CD8-positive, alpha-beta memory T cell (primary cell): Measurements from ENCODE around the gene HSD17B14. TPM values are rescaled to one million over a fixed set of nuclear protein-coding genes. Genes with fewer than 3 reads are reported as not detected.

Experiments used
- CTCF ChIA-PET: fragments of 350-600 bp; sonication (Branson Sonifier 250); formaldehyde crosslinking; loops from one replicate; lab custom pipeline; 2021; ENCODE audit warnings: antibody characterized with exemption; lab: Charles Lee
- POLR2A ChIA-PET: fragments of 350-600 bp; sonication (Branson Sonifier 250); formaldehyde crosslinking; loops from one replicate; lab custom pipeline; 2021; ENCODE audit warnings: antibody characterized with exemption; lab: Charles Lee
- DNase-seq, 5 donors: peaks; one replicate each; pipeline versions ENCODE4 v3.0.0 to v3.0.0-alpha.2; 2020 to 2022; ENCODE audit warnings: mixed read lengths in 1 of 5
- H3K27ac ChIP-seq: one replicate; pipeline ENCODE4 v1.7.0; 2013; ENCODE audit warnings: low read depth, mild to moderate bottlenecking, low read length, moderate library complexity
- H3K27me3 ChIP-seq: 2 replicates; pipeline ENCODE4 v1.7.0; 2013; ENCODE audit warnings: low read length, mild to moderate bottlenecking; ENCODE audit not compliant: insufficient read depth, poor library complexity, severe bottlenecking
- H3K36me3 ChIP-seq: 2 replicates; pipeline ENCODE4 v1.7.0; 2013; ENCODE audit warnings: mild to moderate bottlenecking, low read length, moderate library complexity; ENCODE audit not compliant: insufficient read depth
- H3K4me1 ChIP-seq: 2 replicates; pipeline ENCODE4 v1.7.0; 2013; ENCODE audit warnings: mild to moderate bottlenecking, low read length, moderate library complexity; ENCODE audit not compliant: insufficient read depth
- H3K4me3 ChIP-seq: 2 replicates; pipeline ENCODE4 v1.7.0; 2013; ENCODE audit warnings: mild to moderate bottlenecking, low read length
- H3K9me3 ChIP-seq: 2 replicates; pipeline ENCODE4 v1.7.0; 2013; ENCODE audit warnings: mild to moderate bottlenecking, low read length
- H3K27ac Mint-ChIP-seq, 8 donors: one replicate each; pipeline ENCODE4 v1.8.0; 2020 to 2021; ENCODE audit warnings: mixed read lengths in 8 of 8, mild to moderate bottlenecking in 6 of 8, inconsistent platforms in 3 of 8, moderate library complexity in 3 of 8
- H3K27me3 Mint-ChIP-seq, 2 donors: one replicate each; pipeline ENCODE4 v1.8.0; 2020 to 2021; ENCODE audit warnings: mixed read lengths in 2 of 2, mild to moderate bottlenecking in 1 of 2, moderate library complexity in 1 of 2
- H3K36me3 Mint-ChIP-seq, 3 donors: one replicate each; pipeline ENCODE4 v1.8.0; 2020 to 2021; ENCODE audit warnings: mixed read lengths in 3 of 3, inconsistent platforms in 1 of 3, mild to moderate bottlenecking in 1 of 3
- H3K4me1 Mint-ChIP-seq, 3 donors: one replicate each; pipeline ENCODE4 v1.8.0; 2020 to 2021; ENCODE audit warnings: mixed read lengths in 3 of 3, inconsistent platforms in 1 of 3, mild to moderate bottlenecking in 1 of 3
- H3K4me3 Mint-ChIP-seq, 7 donors: one replicate each; pipeline ENCODE4 v1.8.0; 2020 to 2021; ENCODE audit warnings: mixed read lengths in 7 of 7, mild to moderate bottlenecking in 6 of 7, moderate library complexity in 4 of 7, inconsistent platforms in 2 of 7
- H3K9me3 Mint-ChIP-seq, 5 donors: one replicate each; pipeline ENCODE4 v1.8.0; 2020 to 2022; ENCODE audit warnings: mixed read lengths in 5 of 5, mild to moderate bottlenecking in 3 of 5, moderate library complexity in 2 of 5, inconsistent platforms in 1 of 5
- polyA plus RNA-seq: library from polyadenylated mRNA; unstranded; fragments of 300-500 nt; fragmentation: Illumina TruSeq; gene quantifications from one replicate; pipeline ENCODE4 v1.2.3, GENCODE V29; 2021
- total RNA-seq, 2 experiments: library from RNA; stranded (reverse); gene quantifications; one replicate each; pipeline ENCODE4 v1.2.3, GENCODE V29; 2021

The HSD17B14 gene
- total and polyA plus RNA-seq, 3 experiments from 2014 or later, result 0.18 to 1.1 (median 0.37) TPM

- Mint-ChIP-seq H3K4me1 (peaks cover 19 to 23% (median 23%) of the 10 kb centered on the region in 3 donors), H3K27ac (peak overlapping the region in 4 of 8 donors; percentile 5 to 66 (median 35)), H3K27me3 (peaks cover 11 to 16% of the 10 kb centered on the region in 2 donors), H3K4me3 (peak overlapping the region in 3 of 7 donors; percentile 45 to 57 (median 52)), H3K9me3 (no peaks in the 10 kb centered on the region), H3K36me3 (no peaks in the 10 kb centered on the region)
- Histone ChIP-seq H3K27me3 (peaks cover 8% of the 10 kb centered on the region), H3K9me3 (no peaks in the 10 kb centered on the region), H3K4me3 (no peak overlapping the region), H3K36me3 (no peaks in the 10 kb centered on the region), H3K27ac (no peak overlapping the region), H3K4me1 (peaks cover 23% of the 10 kb centered on the region)
- ChIA-PET CTCF (interaction anchor here (0.6 to 2.9 kb wide), 6 partner anchors 42 to 134 kb away, joined by 3 to 27 read pairs (median 11); no protein-coding TSS in a partner anchor), POLR2A (interaction anchor here (1.2 kb wide), 1 partner anchor 192 kb away, joined by 3 read pairs; no protein-coding TSS in a partner anchor)
- no peak for DNase-seq
Observed at GRCh38 chr19:48837687-48838086, 1.4 kb upstream of the HSD17B14 start.

GRCh38 chr19:48837051-48837524 lies 797 bp upstream of the HSD17B14 start:
- ChIA-PET CTCF (interaction anchor here (0.8 to 2.2 kb wide), 6 partner anchors 38 to 188 kb away, joined by 3 to 27 read pairs (median 6); no protein-coding TSS in a partner anchor), POLR2A (interaction anchor here (1.2 kb wide), 1 partner anchor 192 kb away, joined by 3 read pairs; no protein-coding TSS in a partner anchor)
- H3K27ac Mint-ChIP-seq, result peak overlapping the region in 6 of 8 donors; percentile 34 to 92 (median 78)
- no peaks in the 10 kb centered on the region for H3K9me3 ChIP-seq
- H3K36me3 ChIP-seq, result no peaks in the 10 kb centered on the region
- H3K9me3 Mint-ChIP-seq, result no peaks in the 10 kb centered on the region
- peaks cover 8% of the 10 kb centered on the region for H3K27me3 ChIP-seq
- H3K4me3 Mint-ChIP-seq, result peak overlapping the region; percentile 33 to 89 (median 76)
- H3K4me1 ChIP-seq, result peaks cover 23% of the 10 kb centered on the region
- peak; percentile 68 to 82 (median 80) for DNase-seq
- peaks cover 17 to 23% (median 23%) of the 10 kb centered on the region in 3 donors for H3K4me1 Mint-ChIP-seq
- no peak overlapping the region for H3K27ac ChIP-seq
- peak overlapping the region; percentile 66 for H3K4me3 ChIP-seq
- no peaks in the 10 kb centered on the region for H3K36me3 Mint-ChIP-seq
- H3K27me3 Mint-ChIP-seq, result peaks cover 11 to 17% of the 10 kb centered on the region in 2 donors

- Mint-ChIP-seq H3K9me3 (no peaks in the 10 kb centered on the region), H3K4me3 (peak overlapping the region; percentile 76 to 90 (median 83)), H3K27ac (peak overlapping the region in 6 of 8 donors; percentile 28 to 95 (median 88)), H3K36me3 (no peaks in the 10 kb centered on the region), H3K4me1 (peaks cover 17 to 23% (median 23%) of the 10 kb centered on the region in 3 donors), H3K27me3 (peaks cover 11 to 17% of the 10 kb centered on the region in 2 donors)
- Histone ChIP-seq H3K9me3 (no peaks in the 10 kb centered on the region), H3K4me1 (peaks cover 23% of the 10 kb centered on the region), H3K27me3 (peaks cover 8% of the 10 kb centered on the region), H3K4me3 (peak overlapping the region; percentile 66), H3K27ac (peak overlapping the region; percentile 53), H3K36me3 (no peaks in the 10 kb centered on the region)
- CTCF ChIA-PET, result interaction anchor here (0.7 to 2.2 kb wide), 15 partner anchors 9 to 190 kb away, joined by 3 to 27 read pairs (median 3); partner anchors contain the start of genes BCAT2, CA11, GYS1 and RUVBL2
- DNase-seq, result peak; percentile 83 to 93 (median 88)
- POLR2A ChIA-PET, result interaction anchor here (0.6 kb wide), 1 partner anchor 884 kb away, joined by 5 read pairs; no protein-coding TSS in a partner anchor
Observed at GRCh38 chr19:48835734-48836088, 580 bp downstream of the HSD17B14 start.

GRCh38 chr19:48833977-48834376 lies 2.3 kb downstream of the HSD17B14 start:
- Mint-ChIP-seq H3K9me3 (no peaks in the 10 kb centered on the region), H3K27me3 (peaks cover 11 to 17% of the 10 kb centered on the region in 2 donors), H3K27ac (peak overlapping the region in 1 of 8 donors; percentile 86), H3K4me1 (peaks cover 17 to 23% (median 23%) of the 10 kb centered on the region in 3 donors), H3K4me3 (peak overlapping the region in 2 of 7 donors; percentile 13 to 84), H3K36me3 (no peaks in the 10 kb centered on the region)
- H3K4me3 ChIP-seq, result no peak overlapping the region
- no peaks in the 10 kb centered on the region for H3K9me3 ChIP-seq
- no peak for DNase-seq
- POLR2A ChIA-PET, result no interaction called here
- peaks cover 8% of the 10 kb centered on the region for H3K27me3 ChIP-seq
- no peaks in the 10 kb centered on the region for H3K36me3 ChIP-seq
- peaks cover 23% of the 10 kb centered on the region for H3K4me1 ChIP-seq
- CTCF ChIA-PET, result interaction anchor here (1.2 to 2.4 kb wide), 5 partner anchors 8 to 46 kb away, joined by 3 to 12 read pairs (median 5); no protein-coding TSS in a partner anchor
- no peak overlapping the region for H3K27ac ChIP-seq

- Histone ChIP-seq H3K4me3 (no peak overlapping the region), H3K4me1 (peaks cover 23% of the 10 kb centered on the region), H3K9me3 (no peaks in the 10 kb centered on the region), H3K27me3 (peaks cover 8% of the 10 kb centered on the region), H3K27ac (no peak overlapping the region), H3K36me3 (no peaks in the 10 kb centered on the region)
- Mint-ChIP-seq H3K27ac (no peak overlapping the region), H3K4me1 (peaks cover 17 to 21% (median 20%) of the 10 kb centered on the region in 3 donors), H3K27me3 (peaks cover 11 to 17% of the 10 kb centered on the region in 2 donors), H3K4me3 (no peak overlapping the region), H3K36me3 (no peaks in the 10 kb centered on the region), H3K9me3 (no peaks in the 10 kb centered on the region)
- DNase-seq, result no peak
- CTCF ChIA-PET, result interaction anchor here (1.0 to 2.4 kb wide), 6 partner anchors 9 to 45 kb away, joined by 3 to 12 read pairs (median 4); no protein-coding TSS in a partner anchor
- POLR2A ChIA-PET, result no interaction called here
Observed at GRCh38 chr19:48833049-48833448, 3.2 kb downstream of the HSD17B14 start.

GRCh38 chr19:48830965-48831364 lies 5.3 kb downstream of the HSD17B14 start:
- Mint-ChIP-seq H3K27me3 (peaks cover 6 to 11% of the 10 kb centered on the region in 2 donors), H3K4me1 (peaks cover 5 to 8% (median 6%) of the 10 kb centered on the region in 3 donors), H3K36me3 (no peaks in the 10 kb centered on the region), H3K4me3 (no peak overlapping the region), H3K9me3 (no peaks in the 10 kb centered on the region), H3K27ac (peak overlapping the region in 1 of 8 donors; percentile 36)
- Histone ChIP-seq H3K36me3 (no peaks in the 10 kb centered on the region), H3K27me3 (no peaks in the 10 kb centered on the region), H3K9me3 (no peaks in the 10 kb centered on the region), H3K4me3 (no peak overlapping the region), H3K27ac (no peak overlapping the region), H3K4me1 (peaks cover 8% of the 10 kb centered on the region)
- no peak for DNase-seq
- CTCF ChIA-PET, result interaction anchor here (1.5 to 3.8 kb wide), 3 partner anchors 12 to 42 kb away, joined by 6 to 10 read pairs (median 6); no protein-coding TSS in a partner anchor
- POLR2A ChIA-PET, result no interaction called here

GRCh38 chr19:48830088-48830487 lies 6.2 kb downstream of the HSD17B14 start:
- Histone ChIP-seq H3K36me3 (no peaks in the 10 kb centered on the region), H3K27me3 (no peaks in the 10 kb centered on the region), H3K27ac (no peak overlapping the region), H3K4me1 (no peaks in the 10 kb centered on the region), H3K9me3 (no peaks in the 10 kb centered on the region), H3K4me3 (no peak overlapping the region)
- ChIA-PET POLR2A (no interaction called here), CTCF (interaction anchor here (1.5 to 3.8 kb wide), 2 partner anchors 35 to 42 kb away, joined by 6 to 10 read pairs; no protein-coding TSS in a partner anchor)
- no peak overlapping the region for H3K4me3 Mint-ChIP-seq
- H3K9me3 Mint-ChIP-seq, result no peaks in the 10 kb centered on the region
- peak overlapping the region in 2 of 8 donors; percentile 37 to 70 for H3K27ac Mint-ChIP-seq
- H3K36me3 Mint-ChIP-seq, result no peaks in the 10 kb centered on the region
- peaks cover 0 to 2% (median 0%) of the 10 kb centered on the region in 3 donors for H3K4me1 Mint-ChIP-seq
- H3K27me3 Mint-ChIP-seq, result peaks cover 4 to 6% of the 10 kb centered on the region in 2 donors
- DNase-seq, result no peak
